ENCODE measurements around the gene CRB1.

The CRB1 gene

GRCh38 chr1:197462539-197462938 lies 194.5 kb downstream of the CRB1 start:
- peaks cover 9% of the 10 kb centered on the region; the same call in 1 of the 2 replicates for H3K4me1 ChIP-seq (ENCODE audit: control insufficient read depth, insufficient read depth, low read length)
- no peak for TF ChIP-seq ZNF391 (tag by site-specific recombination; IDR thresholded peaks at IDR 0.05; ENCODE audit: borderline replicate concordance, low read depth)
- no peak for TF ChIP-seq ZNF501 (tag by site-specific recombination; IDR thresholded peaks at IDR 0.05)
- TF ChIP-seq KLF1 (tag by site-specific recombination; IDR thresholded peaks at IDR 0.05): no peak
- TF ChIP-seq HOXA7 (CRISPR knock-in tag; IDR thresholded peaks at IDR 0.05; ENCODE audit: borderline replicate concordance): no peak
- no peak for TF ChIP-seq ZNF777 (tag by site-specific recombination; IDR thresholded peaks at IDR 0.05; ENCODE audit: borderline replicate concordance)
- no peak for TF ChIP-seq ZNF202 (tag by site-specific recombination; IDR thresholded peaks at IDR 0.05; ENCODE audit: borderline replicate concordance)
- TF ChIP-seq ZBTB48 (tag by site-specific recombination; IDR thresholded peaks at IDR 0.05): no peak
- TF ChIP-seq ZNF596 (tag by site-specific recombination; IDR thresholded peaks at IDR 0.05): no peak
- no peak overlapping the region for H3K4me3 ChIP-seq (ENCODE audit: low read depth, low read length)
- ChIA-PET CTCF (interaction anchor here (0.5 kb wide), 1 partner anchor 63 kb away, joined by 3 read pairs; no protein-coding TSS in a partner anchor), POLR2A (no interaction called here)
- H3K36me3 ChIP-seq (ENCODE audit: control insufficient read depth in 2 of 2, insufficient read depth in 1 of 2, low read length in 2 of 2): no peaks in the 10 kb centered on the region
- H3K27ac ChIP-seq (ENCODE audit: extremely low read depth, low read depth, low read length): no peak overlapping the region
- H3K9me3 ChIP-seq (ENCODE audit: control insufficient read depth, insufficient read depth, low read depth, low read length): no peaks in the 10 kb centered on the region

GRCh38 chr1:197463142-197463541 lies 195.1 kb downstream of the CRB1 start:
- CTCF ChIA-PET: no interaction called here
- Histone ChIP-seq H3K27ac (ENCODE audit: extremely low read depth, low read depth, low read length) (no peak overlapping the region), H3K4me1 (ENCODE audit: control insufficient read depth, insufficient read depth, low read length) (peaks cover 9% of the 10 kb centered on the region; the same call in 1 of the 2 replicates), H3K4me3 (ENCODE audit: low read depth, low read length) (no peak overlapping the region), H3K36me3 (ENCODE audit: control insufficient read depth in 2 of 2, insufficient read depth in 1 of 2, low read length in 2 of 2) (no peaks in the 10 kb centered on the region), H3K9me3 (ENCODE audit: control insufficient read depth, insufficient read depth, low read depth, low read length) (no peaks in the 10 kb centered on the region)
- POLR2A ChIA-PET: no interaction called here
- TF ChIP-seq WT1 (tag by site-specific recombination; IDR thresholded peaks at IDR 0.05) (0 out of 2 replicates have a peak, but pooled peaks have one; percentile 16), ZNF830 (tag by site-specific recombination; IDR thresholded peaks at IDR 0.05; ENCODE audit: low read depth) (no peak), CTCF (tag by site-specific recombination; IDR thresholded peaks at IDR 0.05) (no peak), ZSCAN4 (tag by site-specific recombination; IDR thresholded peaks at IDR 0.05) (peak; percentile 36; the same call in 1 of the 2 replicates), ZNF16 (tag by site-specific recombination; IDR thresholded peaks at IDR 0.05; ENCODE audit: low read depth) (no peak), SCRT1 (tag by site-specific recombination; IDR thresholded peaks at IDR 0.05; ENCODE audit: borderline replicate concordance) (no peak), FEZF1 (tag by site-specific recombination; IDR thresholded peaks at IDR 0.05) (peak; percentile 67), ZNF610 (tag by site-specific recombination; IDR thresholded peaks at IDR 0.05; ENCODE audit: borderline replicate concordance) (no peak), ZNF843 (tag by site-specific recombination; IDR thresholded peaks at IDR 0.05) (peak; percentile 70; the same call in 1 of the 2 replicates), YY1 (tag by site-specific recombination; IDR thresholded peaks at IDR 0.05) (no peak), GLIS2 (tag by site-specific recombination; IDR thresholded peaks at IDR 0.05) (no peak), ZNF670 (tag by site-specific recombination; IDR thresholded peaks at IDR 0.05; ENCODE audit: low read depth) (no peak)
- TF ChIP-seq, protein P1, sequence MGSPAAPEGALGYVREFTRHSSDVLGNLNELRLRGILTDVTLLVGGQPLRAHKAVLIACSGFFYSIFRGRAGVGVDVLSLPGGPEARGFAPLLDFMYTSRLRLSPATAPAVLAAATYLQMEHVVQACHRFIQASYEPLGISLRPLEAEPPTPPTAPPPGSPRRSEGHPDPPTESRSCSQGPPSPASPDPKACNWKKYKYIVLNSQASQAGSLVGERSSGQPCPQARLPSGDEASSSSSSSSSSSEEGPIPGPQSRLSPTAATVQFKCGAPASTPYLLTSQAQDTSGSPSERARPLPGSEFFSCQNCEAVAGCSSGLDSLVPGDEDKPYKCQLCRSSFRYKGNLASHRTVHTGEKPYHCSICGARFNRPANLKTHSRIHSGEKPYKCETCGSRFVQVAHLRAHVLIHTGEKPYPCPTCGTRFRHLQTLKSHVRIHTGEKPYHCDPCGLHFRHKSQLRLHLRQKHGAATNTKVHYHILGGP (tag by site-specific recombination; IDR thresholded peaks at IDR 0.05): peak; percentile 41; the same call in 1 of the 2 replicates
- TF ChIP-seq, protein P2, sequence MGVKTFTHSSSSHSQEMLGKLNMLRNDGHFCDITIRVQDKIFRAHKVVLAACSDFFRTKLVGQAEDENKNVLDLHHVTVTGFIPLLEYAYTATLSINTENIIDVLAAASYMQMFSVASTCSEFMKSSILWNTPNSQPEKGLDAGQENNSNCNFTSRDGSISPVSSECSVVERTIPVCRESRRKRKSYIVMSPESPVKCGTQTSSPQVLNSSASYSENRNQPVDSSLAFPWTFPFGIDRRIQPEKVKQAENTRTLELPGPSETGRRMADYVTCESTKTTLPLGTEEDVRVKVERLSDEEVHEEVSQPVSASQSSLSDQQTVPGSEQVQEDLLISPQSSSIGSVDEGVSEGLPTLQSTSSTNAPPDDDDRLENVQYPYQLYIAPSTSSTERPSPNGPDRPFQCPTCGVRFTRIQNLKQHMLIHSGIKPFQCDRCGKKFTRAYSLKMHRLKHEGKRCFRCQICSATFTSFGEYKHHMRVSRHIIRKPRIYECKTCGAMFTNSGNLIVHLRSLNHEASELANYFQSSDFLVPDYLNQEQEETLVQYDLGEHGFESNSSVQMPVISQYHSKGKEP (tag by site-specific recombination; IDR thresholded peaks at IDR 0.05): no peak
- TF ChIP-seq, protein P3, sequence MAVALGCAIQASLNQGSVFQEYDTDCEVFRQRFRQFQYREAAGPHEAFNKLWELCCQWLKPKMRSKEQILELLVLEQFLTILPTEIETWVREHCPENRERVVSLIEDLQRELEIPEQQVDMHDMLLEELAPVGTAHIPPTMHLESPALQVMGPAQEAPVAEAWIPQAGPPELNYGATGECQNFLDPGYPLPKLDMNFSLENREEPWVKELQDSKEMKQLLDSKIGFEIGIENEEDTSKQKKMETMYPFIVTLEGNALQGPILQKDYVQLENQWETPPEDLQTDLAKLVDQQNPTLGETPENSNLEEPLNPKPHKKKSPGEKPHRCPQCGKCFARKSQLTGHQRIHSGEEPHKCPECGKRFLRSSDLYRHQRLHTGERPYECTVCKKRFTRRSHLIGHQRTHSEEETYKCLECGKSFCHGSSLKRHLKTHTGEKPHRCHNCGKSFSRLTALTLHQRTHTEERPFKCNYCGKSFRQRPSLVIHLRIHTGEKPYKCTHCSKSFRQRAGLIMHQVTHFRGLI (tag by site-specific recombination; IDR thresholded peaks at IDR 0.05): no peak
- TF ChIP-seq, protein P4, sequence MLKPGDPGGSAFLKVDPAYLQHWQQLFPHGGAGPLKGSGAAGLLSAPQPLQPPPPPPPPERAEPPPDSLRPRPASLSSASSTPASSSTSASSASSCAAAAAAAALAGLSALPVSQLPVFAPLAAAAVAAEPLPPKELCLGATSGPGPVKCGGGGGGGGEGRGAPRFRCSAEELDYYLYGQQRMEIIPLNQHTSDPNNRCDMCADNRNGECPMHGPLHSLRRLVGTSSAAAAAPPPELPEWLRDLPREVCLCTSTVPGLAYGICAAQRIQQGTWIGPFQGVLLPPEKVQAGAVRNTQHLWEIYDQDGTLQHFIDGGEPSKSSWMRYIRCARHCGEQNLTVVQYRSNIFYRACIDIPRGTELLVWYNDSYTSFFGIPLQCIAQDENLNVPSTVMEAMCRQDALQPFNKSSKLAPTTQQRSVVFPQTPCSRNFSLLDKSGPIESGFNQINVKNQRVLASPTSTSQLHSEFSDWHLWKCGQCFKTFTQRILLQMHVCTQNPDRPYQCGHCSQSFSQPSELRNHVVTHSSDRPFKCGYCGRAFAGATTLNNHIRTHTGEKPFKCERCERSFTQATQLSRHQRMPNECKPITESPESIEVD (tag by site-specific recombination; IDR thresholded peaks at IDR 0.05): peak; percentile 84
